ENCODE results near the gene TMEM53.
A peak's percentile ranks its signal among the peaks of the same experiment; 100 is the strongest.

The TMEM53 gene

GRCh38 chr1:44696789-44697345 lies 22.6 kb upstream of the TMEM53 start:
- DNase-seq, result peak; percentile 67

GRCh38 chr1:44696101-44696500 lies 21.8 kb upstream of the TMEM53 start:
- DNase-seq, result no peak

- DNase-seq, result no peak
Measured at GRCh38 chr1:44695671-44696070, 21.4 kb upstream of the TMEM53 start.

- no peak for DNase-seq
Measured at GRCh38 chr1:44694863-44695478, 20.7 kb upstream of the TMEM53 start.

GRCh38 chr1:44693900-44694299 lies 19.6 kb upstream of the TMEM53 start:
- no peak for DNase-seq

GRCh38 chr1:44693159-44693558 lies 18.9 kb upstream of the TMEM53 start:
- DNase-seq, result no peak

- no peak for DNase-seq
Measured at GRCh38 chr1:44689447-44689765, 15.1 kb upstream of the TMEM53 start.

GRCh38 chr1:44688760-44689446 lies 14.6 kb upstream of the TMEM53 start:
- DNase-seq, result no peak

- no peak for DNase-seq
Measured at GRCh38 chr1:44685881-44686280, 11.6 kb upstream of the TMEM53 start.

GRCh38 chr1:44685218-44685617 lies 10.9 kb upstream of the TMEM53 start:
- DNase-seq, result no peak

- no peak for DNase-seq
Measured at GRCh38 chr1:44684525-44684924, 10.2 kb upstream of the TMEM53 start.

GRCh38 chr1:44682883-44683265 lies 8.6 kb upstream of the TMEM53 start:
- DNase-seq, result no peak

GRCh38 chr1:44681905-44682882 lies 7.9 kb upstream of the TMEM53 start:
- DNase-seq, result no peak

- no peak for DNase-seq
Measured at GRCh38 chr1:44679468-44679867, 5.2 kb upstream of the TMEM53 start.

- no peak for DNase-seq
Measured at GRCh38 chr1:44678626-44679025, 4.3 kb upstream of the TMEM53 start.

GRCh38 chr1:44678120-44678519 lies 3.8 kb upstream of the TMEM53 start:
- no peak for DNase-seq

GRCh38 chr1:44677201-44677766 lies 3.0 kb upstream of the TMEM53 start:
- DNase-seq, result no peak

GRCh38 chr1:44676484-44677200 lies 2.4 kb upstream of the TMEM53 start:
- no peak for DNase-seq

GRCh38 chr1:44675186-44675585 lies 905 bp upstream of the TMEM53 start:
- DNase-seq, result no peak

GRCh38 chr1:44673675-44674112 lies 587 bp downstream of the TMEM53 start:
- no peak for DNase-seq

GRCh38 chr1:44672961-44673674 lies 1.2 kb downstream of the TMEM53 start:
- no peak for DNase-seq
